Lung (tissue), 12 donors: ENCODE measurements around the gene TK2. TPM values are rescaled to one million over a fixed set of nuclear protein-coding genes. Genes with fewer than 3 reads are reported as not detected.

Experiments
- ATAC-seq: fragments of 200-7000 bp; cut with Tn5 transposase; one replicate; pipeline ENCODE4 v1.9.1; 2020; ENCODE audit warnings: moderate number of reproducible peaks; ENCODE audit not compliant: insufficient read depth, low FRiP score
- DNase-seq, 3 donors: peaks; one replicate each; pipeline ENCODE4 v3.0.0-alpha.2; 2013 to 2017
- H3K27ac ChIP-seq, 2 donors: one replicate each; pipeline ENCODE4 v1.5.1; 2013; ENCODE audit warnings: mild to moderate bottlenecking in 2 of 2, moderate library complexity in 2 of 2, control low read depth in 1 of 2, inconsistent platforms in 1 of 2, low read depth in 1 of 2, low read length in 1 of 2
- H3K27me3 ChIP-seq, 3 donors: one replicate each; pipeline ENCODE4 v1.5.1; 2013; ENCODE audit warnings: low read length in 2 of 3; ENCODE audit not compliant: control insufficient read depth in 3 of 3, insufficient read depth in 3 of 3
- H3K36me3 ChIP-seq, 4 donors: one replicate each; pipeline ENCODE4 v1.5.1; 2013; ENCODE audit warnings: low read length in 4 of 4, mild to moderate bottlenecking in 1 of 4, moderate library complexity in 1 of 4; ENCODE audit not compliant: control insufficient read depth in 4 of 4, insufficient read depth in 4 of 4
- H3K4me1 ChIP-seq, 5 donors: one replicate each; pipeline ENCODE4 v1.5.1; 2013; ENCODE audit warnings: low read length in 5 of 5, mild to moderate bottlenecking in 2 of 5, moderate library complexity in 1 of 5; ENCODE audit not compliant: control insufficient read depth in 5 of 5, insufficient read depth in 5 of 5
- H3K4me3 ChIP-seq: one replicate; pipeline ENCODE4 v1.5.1; 2013; ENCODE audit warnings: mild to moderate bottlenecking, control low read depth, moderate library complexity
- H3K9ac ChIP-seq, 2 donors: one replicate each; pipeline ENCODE4 v1.5.1; 2013; ENCODE audit warnings: low read length in 2 of 2, control low read depth in 1 of 2; ENCODE audit not compliant: insufficient read depth in 1 of 2
- H3K9me3 ChIP-seq, 4 donors: one replicate each; pipeline ENCODE4 v1.5.1; 2013; ENCODE audit warnings: low read length in 3 of 4, mild to moderate bottlenecking in 1 of 4, moderate library complexity in 1 of 4; ENCODE audit not compliant: control insufficient read depth in 4 of 4, insufficient read depth in 3 of 4
- WGBS, 2 donors: extraction: QIAGEN DNeasy Blood & Tissue Kit; methylation state at CpG; one replicate each; pipeline ENCODE4 v1.1.7; 2013; 5-methylcytosine and 5-hydroxymethylcytosine counted together
- polyA plus RNA-seq, 2 donors: library from polyadenylated mRNA; stranded (reverse); fragments of 200-250 nt; gene quantifications; one replicate each; pipeline ENCODE4 v1.2.1, GENCODE V29; 2013
- total RNA-seq, 2 donors: library from RNA; depleted of rRNA in 1 of 2; stranded (reverse); fragments of >200 nt in 1 of 2; gene quantifications; one replicate each; pipeline ENCODE4 v1.2.1, GENCODE V29; 2014 to 2021
- TF ChIP-seq, protein P1 (sequence below): IDR thresholded peaks from 2 replicates; pipeline ENCODE4 v1.5.1; 2012; ENCODE audit warnings: mild to moderate bottlenecking; ENCODE audit errors: control extremely low read depth, extremely low read depth
- donor health status: control.
- donor health status: control.
- donor health status: Bipolar disorder and iron deficiency.
- donor health status: healthy.
- donor health status: DM: yes; HTN: yes; CAD: no.

TK2 gene
- total and polyA plus RNA-seq, 4 donors, result 13.1 to 37.7 (median 25.0) TPM

DNA sequence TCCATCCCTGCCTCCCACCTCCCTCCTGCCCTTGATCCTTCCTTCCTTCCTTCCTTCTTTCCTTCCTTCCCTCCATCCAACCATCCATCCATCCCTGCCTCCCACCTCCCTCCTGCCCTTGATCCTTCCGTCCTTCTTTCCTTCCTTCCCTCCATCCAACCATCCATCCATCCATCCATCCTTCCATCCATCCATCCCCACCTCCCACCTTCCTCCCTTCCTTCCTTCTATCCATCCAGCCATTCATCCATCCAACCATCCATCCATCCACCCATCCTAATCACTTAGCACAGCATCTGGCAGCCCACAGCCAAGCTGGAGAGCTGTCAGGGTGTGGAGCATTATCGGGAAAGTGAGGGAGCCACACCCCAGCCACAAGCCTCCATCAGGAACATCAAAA, 54.5 kb downstream of the TK2 start:
- no peak for DNase-seq

DNA sequence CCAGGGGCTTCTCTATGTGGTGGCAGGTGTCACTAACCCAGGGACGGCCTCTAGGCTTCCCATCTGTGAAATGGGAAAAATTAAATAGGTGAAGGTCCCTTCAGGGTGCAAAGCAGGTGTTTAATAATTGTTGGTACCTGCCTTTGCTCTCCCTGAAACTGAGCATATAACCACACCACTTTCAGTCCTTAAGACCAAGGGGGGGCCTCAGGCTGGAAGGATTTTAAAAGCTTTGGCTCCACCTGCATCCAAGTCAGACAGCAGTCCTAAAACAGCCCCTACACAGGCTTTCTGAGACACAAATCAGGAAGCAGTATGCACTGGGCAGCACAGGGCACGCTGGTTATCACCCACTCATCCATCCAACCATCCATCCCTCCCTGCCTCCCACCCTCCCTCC, 55.0 kb downstream of the TK2 start:
- Histone ChIP-seq H3K4me3 (no peak overlapping the region), H3K9me3 (no peaks in the 10 kb centered on the region), H3K36me3 (no peaks in the 10 kb centered on the region), H3K4me1 (peaks cover 0 to 2% (median 0%) of the 10 kb centered on the region in 5 donors), H3K27ac (no peak overlapping the region), H3K27me3 (no peaks in the 10 kb centered on the region), H3K9ac (no peak overlapping the region)
- TF ChIP-seq, protein P1, sequence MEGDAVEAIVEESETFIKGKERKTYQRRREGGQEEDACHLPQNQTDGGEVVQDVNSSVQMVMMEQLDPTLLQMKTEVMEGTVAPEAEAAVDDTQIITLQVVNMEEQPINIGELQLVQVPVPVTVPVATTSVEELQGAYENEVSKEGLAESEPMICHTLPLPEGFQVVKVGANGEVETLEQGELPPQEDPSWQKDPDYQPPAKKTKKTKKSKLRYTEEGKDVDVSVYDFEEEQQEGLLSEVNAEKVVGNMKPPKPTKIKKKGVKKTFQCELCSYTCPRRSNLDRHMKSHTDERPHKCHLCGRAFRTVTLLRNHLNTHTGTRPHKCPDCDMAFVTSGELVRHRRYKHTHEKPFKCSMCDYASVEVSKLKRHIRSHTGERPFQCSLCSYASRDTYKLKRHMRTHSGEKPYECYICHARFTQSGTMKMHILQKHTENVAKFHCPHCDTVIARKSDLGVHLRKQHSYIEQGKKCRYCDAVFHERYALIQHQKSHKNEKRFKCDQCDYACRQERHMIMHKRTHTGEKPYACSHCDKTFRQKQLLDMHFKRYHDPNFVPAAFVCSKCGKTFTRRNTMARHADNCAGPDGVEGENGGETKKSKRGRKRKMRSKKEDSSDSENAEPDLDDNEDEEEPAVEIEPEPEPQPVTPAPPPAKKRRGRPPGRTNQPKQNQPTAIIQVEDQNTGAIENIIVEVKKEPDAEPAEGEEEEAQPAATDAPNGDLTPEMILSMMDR, result no peak
- DNase-seq (no peak), ATAC-seq (no peak)
- WGBS, 2 donors, result 95% methylated on average over 2 of the region's 2 CpGs

More for the DNA sequence above, 54.5 kb downstream of the TK2 start:
- H3K4me3 ChIP-seq, result no peak overlapping the region
- H3K27ac ChIP-seq, result no peak overlapping the region
- H3K9me3 ChIP-seq, result no peaks in the 10 kb centered on the region
- TF ChIP-seq, protein P1, result no peak
- WGBS, 2 donors, result 97 to 98% methylated on average over 2 of the region's 2 CpGs
- peaks cover 0 to 1% (median 0%) of the 10 kb centered on the region in 5 donors for H3K4me1 ChIP-seq
- ATAC-seq, result no peak
- no peaks in the 10 kb centered on the region for H3K27me3 ChIP-seq
- no peak overlapping the region for H3K9ac ChIP-seq
- no peaks in the 10 kb centered on the region for H3K36me3 ChIP-seq

DNA sequence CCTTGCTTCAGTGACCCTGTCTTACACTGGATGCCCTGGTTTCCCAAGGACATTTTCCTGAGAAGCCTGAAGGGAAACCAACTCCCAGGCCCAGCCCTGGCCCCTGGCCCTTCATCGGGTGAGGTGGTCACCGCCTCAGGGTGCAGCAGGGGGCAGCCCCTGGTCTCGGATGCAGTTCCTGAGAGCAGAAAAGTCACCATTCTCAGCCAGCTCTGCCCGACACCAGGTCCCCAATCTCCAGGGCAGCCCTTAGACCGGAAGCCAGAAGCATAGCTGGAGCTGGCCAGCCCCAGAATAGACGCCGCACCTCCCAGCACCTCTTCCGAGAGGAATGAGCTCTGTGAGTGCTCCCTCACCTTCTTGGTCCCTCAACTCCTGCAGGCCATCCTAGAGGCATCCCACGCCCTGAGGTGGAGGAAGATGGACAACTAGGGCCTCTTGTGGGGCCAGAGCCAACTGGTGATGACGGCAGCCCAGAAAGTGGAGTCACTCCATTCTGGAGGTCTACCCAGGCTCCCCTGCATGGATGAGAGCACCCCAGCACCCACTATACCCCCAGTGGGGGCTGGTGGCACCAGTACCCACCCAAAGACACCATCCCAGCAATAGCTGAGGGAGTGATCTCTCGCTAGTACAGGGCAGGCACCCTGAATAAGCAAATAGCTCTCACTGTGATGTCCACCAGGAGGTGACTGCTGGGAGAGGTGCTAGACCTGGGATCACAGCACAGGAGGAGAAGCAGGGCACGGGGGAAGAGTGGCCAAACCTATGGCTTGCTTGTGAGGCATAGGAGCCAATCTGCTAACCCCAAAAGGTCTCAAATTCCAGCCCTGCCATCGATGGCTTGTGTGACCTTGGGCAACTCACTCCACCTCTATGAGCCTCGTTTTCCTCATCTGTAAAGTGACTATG, 56.2 kb downstream of the TK2 start:
- no peak overlapping the region for H3K4me3 ChIP-seq
- ATAC-seq (no peak), DNase-seq (no peak)
- no peak overlapping the region for H3K9ac ChIP-seq
- WGBS, 2 donors, result 96% methylated on average over 14 of the region's 14 CpGs
- H3K9me3 ChIP-seq, result no peaks in the 10 kb centered on the region
- H3K27ac ChIP-seq, result no peak overlapping the region
- no peaks in the 10 kb centered on the region for H3K27me3 ChIP-seq
- TF ChIP-seq, protein P1, result no peak
- peaks cover 0 to 2% (median 0%) of the 10 kb centered on the region in 5 donors for H3K4me1 ChIP-seq
- H3K36me3 ChIP-seq, result no peaks in the 10 kb centered on the region
